NCI-H1436 treated with DMSO at 0.1 percent for 48 hours (cell line): ENCODE results near the gene SMYD1.

Experiments used
- DNase-seq: peaks from one replicate; lab custom pipeline; 2025; lab: John Stamatoyannopoulos, UW

Gene SMYD1

DNA sequence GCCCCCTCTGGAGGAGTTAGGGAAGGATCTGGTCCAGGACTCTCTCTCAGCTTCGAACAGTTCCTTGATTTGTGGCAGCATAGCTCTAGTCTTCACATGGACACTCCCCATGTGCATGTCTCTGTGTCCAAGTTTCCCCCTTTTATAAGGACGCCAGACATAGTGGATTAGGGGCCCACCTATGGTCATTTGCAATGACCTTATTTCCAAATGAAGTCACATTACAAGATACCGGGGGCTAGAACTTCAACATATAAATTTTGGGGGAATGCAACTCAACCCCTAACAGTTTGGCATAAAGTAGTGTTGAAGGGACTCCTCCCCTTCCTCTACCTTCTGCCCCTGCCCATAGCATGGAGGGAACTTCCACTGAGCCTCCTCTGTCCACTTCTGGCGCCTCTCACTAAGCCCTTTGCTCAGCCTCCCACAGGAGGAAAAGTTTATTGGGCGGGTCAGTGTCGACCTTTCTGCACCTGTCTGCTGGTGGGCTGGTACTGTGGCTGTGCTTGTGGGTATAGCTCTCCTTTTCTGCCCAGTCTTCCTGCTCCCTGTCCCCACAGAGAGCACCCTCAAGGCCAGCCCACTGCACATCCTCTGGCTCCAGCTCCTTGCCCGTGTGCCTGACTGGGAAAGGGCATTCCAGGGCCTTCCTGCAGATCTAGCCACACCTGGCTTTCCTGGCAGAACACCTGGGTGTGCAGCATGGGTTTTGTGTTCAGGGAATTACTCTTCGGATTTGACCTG, 54.7 kb downstream of the SMYD1 start:
- DNase-seq: no peak

DNA sequence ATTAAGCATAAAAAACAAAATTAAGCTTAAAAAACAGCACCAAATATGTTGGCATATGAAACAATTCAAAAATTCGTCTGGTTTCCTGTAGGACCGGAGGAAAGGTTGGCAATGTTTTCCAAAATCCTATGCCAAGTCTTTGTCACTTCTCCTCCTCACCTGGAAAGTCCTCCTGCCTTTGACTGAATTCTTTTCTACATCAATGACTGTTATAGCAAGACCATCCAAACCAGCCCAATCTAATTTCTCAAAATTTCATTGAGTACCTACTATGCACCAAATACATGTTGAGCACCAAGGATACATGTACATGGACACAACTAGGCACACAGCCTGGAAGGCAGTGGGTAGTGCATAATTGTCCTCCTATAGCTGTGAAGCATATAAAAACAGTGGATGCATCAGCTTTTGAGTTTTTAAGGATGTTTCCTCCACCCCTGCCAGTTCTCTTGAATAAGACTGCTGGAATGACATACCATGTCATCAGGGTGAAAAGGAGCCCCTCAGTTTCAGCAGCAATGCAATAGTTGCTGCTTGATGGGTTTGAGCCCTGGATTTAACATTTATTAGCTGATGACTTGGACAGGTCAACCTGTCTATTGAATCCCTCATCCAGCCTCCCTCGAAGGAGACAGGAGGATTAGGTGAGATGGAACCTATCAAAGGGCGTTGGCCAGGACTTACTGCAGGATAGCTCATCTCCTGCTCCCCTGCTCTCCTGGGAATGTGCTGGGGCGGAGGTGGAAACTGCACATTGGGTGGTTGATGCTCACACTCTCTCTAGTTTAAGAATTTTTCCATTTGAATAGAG, 55.7 kb downstream of the SMYD1 start:
- DNase-seq: no peak

DNA sequence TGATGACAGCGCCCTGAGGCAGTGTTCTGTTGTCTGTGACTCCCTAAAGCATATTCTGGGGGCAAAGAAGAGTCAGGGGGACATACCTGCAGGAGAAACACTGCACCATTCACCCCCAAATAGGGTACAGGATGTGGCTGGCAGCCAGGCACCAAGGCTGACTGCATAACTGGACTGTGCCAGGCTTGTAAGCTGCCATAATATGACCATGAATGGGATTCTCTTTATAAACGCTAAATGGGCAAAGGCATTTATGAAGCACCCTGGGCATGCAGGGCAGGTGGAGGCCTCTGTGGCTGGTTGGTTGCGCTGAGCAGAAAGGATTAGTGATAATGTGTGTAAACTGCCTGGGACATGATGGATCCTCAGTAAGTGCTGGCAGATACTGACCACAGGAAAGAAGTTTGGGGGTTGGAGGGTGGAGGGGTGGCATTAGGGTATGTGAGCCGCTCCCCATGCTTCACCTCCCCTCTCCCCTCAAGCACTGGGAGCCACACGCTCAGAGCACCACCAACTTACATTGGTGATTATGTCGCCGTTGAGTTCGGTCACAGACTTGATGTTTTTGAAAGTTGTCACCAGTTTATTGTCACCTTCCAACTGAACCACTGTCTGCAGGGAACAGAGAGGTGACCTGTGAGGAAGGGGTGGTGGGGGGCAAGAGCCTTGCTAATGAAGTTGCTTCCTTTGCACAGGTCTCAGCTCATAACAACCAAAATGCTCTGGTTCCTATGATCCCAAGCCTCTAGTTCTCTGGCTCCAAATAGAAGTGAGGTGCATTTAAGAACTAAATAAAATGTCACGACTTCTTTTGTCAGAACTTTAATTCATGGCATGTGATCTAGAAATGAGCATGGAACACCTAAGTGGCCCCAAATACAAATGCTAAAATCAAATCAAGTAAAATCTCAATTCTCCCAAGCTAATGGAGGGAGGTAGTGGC, 56.6 kb downstream of the SMYD1 start:
- no peak for DNase-seq

DNA sequence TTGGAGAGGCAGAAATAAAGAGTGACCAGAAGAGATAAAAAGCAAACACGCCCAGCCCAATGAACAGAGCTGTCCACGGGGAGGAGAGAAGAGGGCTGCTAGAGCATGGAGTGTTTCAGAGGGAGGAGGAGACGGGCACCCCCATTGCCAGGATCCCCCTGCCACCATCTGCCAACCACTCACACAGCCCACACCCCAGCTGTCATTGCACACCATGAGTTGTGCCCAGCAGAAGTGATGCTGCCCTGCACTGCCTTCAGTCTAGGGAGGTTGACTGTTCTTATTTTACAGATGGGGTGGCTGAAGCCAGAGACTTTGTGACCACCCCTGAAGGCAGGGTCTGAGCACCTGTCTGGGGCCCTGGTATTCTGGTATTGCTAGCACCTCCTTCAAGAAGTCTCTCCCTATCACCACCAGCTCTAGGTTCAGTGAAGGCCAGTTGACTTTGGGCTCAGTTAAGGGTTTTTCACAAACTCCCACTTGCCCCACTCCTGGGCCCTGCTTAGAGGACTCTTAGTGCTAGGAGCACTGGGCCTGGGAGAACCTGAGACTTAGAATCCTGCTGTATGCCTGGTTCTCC, 57.8 kb downstream of the SMYD1 start:
- no peak for DNase-seq

DNA sequence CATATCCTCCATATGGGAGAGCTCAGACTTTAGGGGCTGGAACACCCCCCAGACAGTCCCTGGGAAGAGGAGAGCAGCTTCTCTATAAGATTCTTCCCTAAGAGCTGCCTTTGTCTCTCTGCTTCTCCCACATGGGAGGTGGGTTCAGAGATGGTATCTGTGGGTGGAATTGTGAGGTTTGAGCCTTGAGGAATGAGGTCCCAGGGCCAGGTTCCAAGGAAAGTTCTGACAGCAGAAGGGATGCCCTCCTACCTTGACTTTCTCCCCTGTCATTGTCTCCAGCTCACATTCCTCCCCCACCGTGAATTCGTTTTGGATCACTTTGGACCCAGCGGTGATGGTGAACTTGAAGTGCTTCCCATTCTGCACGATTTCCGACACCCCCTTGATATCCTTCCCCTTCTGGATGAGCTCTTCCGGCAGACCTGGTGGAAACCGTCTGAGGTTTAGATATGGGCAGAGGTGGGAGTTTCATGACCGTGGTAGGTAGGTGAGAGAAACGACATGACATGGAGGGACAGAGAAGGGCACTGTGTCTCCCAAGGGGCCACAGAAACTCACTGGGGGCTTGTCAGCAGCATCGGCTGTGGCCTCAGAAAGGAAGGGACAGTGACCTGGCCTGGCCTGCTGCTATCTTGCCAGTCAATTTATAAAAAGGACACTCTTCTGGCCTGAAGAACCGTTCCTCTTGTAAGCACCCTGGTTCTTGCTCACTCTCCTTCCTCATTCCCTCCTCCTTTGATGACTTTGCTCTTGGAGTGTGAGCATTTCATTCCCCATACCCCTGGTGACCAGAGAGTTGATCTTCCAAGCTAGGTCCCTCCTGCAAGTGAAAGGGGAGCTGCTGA, 58.5 kb downstream of the SMYD1 start:
- no peak for DNase-seq

DNA sequence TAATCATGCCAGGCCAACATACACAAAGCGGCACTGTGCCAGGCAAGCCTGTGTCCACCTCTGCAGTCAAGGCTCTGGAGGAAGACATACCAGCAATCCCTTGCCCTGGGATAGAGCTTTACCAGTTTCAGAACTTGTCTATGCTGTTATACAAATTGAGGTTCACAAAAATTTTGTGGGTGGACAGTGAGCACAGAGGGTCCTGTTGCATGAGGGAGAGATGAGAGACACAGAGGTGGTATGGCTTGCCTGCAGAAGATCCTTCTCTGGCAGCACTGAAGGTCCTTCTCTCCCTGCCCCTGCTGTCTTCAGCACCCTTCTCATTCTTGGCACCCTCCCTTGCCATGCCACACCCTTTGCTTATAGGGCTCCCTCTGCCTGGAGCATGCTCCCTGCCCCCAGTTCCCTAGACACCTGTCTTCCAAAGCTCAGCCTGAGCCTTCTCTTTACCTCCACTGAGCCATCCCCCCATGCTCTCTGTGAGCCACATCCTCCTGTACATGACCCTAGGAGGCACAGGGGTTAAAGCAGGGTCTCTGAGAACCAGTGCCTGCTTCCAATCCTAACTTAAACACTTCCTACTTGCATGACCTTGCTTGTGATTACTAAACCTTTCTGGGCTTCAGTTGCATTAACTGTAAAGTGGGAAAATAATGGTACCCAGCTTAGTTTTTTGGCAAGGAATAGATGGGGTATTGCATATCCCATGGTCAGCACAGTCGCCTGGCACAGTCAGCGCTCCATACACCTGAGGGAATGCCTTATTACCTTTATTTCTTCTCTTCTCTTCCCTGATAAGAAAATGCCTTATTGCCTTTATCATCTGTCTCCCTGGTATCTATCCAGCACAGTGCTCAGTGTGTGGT, 59.4 kb downstream of the SMYD1 start:
- DNase-seq: no peak

DNA sequence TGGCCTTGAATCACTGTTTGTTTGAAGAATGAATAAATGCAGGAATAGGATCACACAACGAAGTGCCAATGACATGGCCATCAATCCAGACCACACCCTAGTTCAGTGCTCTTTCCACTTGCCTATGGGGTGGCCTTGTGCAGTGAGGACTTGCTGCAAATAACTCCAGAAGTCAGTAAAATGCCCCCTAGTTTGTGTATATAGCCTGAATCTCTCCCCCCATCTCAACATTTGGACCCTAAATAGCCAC, 59.9 kb downstream of the SMYD1 start:
- no peak for DNase-seq

DNA sequence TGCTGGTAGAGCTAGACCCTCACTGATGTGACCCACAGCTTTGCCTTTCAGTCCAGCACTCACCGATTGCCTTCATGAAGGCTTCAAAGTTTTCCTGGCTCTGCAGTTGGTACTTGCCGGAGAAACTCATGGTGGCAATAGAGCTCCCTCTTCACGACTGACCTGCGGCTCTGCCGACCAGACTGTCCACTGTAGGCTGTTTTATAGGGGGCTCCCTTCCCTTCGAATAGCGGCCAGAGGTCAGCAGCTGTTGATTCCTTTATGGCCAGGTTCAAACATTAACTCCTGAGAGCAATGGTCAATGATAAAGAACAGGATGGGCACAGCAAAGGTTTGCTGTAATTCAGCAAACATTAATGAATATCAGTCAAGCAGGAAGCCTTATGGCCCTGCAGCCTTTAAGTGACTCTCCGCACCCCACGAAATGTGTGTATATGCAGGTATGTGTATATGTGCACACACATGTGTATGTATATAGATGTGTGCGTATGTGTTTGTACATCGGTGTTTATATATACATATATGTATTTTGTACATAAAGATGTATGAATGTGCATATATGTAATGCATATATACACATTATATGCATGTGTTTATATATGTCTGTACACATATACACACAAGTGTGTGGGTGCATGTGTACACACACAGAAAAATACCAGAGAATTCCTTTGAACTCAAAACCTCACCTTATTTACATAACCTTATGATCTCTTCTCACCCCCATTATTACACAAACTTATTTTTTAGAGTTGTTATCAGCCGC, 60.4 kb downstream of the SMYD1 start, which contains the start of gene FABP1:
FABP1 (minus strand) TSS at position 175 of the 766 bp plus-strand sequence; CDS start at position 130, 45 bp downstream.
- no peak for DNase-seq

DNA sequence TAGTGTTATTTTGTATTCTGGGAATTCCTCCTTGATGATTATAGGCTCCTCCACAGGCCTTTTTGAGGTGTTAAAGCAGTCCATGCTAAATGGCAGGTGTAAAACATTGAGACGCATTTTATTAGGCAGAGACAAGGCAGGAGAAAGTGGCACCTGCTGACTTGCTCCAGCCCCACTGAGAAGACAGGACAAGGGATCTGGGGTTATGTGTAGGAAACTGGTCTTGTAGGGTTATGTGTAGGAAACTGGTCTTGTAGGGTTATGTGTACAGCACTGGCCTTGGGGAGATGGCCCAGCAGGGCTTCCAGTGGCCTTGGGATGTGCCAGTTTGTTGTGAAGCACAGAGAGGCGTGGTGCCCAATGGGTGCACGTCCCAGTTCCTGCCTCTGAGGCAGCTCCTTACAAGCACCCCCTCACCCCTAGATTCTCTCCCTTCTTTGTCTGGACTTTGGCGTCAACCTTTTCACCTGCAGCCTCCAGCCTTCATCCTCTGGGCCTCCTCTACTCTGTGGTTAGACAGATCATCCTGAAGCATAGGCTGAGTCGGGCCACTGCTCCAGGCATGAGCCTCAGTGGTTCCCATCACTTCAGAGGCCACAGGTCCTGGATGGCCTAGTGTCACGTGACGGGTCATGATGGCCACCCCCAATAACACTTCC, 61.2 kb downstream of the SMYD1 start:
- no peak for DNase-seq

DNA sequence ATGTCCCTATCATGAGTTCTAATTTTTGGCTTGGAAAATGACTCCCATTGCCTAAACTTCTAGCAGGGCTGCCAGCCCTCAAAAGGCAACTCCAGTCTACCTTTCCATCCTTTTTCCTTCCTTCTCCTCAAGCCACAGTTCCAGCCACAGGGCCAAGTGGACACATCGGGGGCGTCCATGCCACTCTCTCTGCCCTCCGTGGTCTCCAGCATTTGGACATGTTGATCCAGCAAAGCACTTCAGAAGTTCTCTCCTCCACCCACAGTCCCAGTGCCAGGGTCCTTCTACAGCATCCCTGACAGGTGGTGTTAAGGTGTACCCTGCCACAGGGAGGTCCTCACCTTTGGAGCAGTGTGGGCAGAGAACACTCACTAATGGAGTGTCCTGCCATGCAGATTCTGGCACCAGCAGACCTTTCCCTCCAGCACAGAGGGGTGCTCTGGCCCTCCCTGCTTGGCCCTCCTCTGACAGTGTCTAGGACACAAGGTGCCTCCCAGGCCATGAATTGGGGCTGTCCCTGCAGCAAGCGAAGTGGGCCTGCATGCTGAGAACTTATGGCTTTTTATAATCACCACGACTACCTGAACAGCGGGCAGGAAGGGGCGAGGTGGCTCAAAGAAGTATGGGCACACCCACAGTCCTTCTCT, 61.8 kb downstream of the SMYD1 start:
- no peak for DNase-seq

DNA sequence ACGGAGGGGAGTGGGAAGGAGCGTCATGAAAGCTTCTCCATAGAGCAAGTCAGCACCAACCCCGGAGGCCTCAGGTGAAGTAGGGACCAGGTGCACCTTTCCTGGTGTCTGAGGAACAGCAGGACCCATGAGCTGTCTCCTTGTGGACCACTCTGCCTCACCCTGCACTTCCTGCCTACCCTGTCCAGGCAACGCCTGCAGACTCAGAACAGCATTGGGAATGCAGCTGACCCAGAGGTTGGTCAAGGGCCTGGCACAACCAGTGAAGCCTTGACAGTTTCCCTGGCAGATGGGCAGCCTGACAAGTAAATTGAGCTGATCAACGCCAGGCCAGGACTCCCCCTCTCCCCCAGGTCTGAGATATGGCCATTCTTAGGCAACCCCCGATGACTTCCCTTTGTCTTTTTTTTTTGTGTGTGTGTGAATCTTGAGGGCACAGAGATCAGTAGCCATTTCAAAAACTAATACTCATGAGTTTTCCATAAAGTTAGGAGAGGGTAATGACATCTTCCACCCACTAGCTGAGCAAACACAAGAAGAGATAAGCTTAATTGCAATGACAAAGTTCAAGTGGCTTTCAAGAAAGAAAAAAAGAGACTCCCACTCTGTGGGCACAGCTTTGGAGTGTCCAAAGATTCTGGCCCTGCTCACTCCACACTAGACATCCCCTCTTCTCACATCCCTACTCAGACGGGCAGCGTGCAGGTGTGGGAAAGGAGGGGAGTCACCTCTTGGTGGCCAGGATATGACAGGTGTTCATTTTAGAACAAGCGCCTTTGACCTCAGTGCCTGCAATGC, 63.8 kb downstream of the SMYD1 start:
- DNase-seq: no peak

DNA sequence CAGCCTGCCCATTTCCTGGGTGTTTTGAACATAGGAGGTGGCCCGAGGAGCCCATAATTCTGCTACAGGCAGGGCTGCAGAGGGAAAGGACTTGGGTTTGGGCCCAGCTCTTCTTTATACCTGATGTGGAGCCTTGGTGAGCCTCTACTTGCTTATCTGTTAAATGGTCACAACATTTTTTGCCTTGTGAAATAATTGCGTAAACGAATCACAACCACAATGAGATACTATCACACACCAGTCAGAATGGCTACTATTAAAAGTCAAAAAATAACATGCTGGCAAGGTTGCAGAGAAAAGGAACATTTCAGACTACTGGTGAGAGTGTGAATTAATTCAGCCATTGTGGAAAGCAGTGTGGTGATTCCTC, 64.4 kb downstream of the SMYD1 start:
- no peak for DNase-seq

DNA sequence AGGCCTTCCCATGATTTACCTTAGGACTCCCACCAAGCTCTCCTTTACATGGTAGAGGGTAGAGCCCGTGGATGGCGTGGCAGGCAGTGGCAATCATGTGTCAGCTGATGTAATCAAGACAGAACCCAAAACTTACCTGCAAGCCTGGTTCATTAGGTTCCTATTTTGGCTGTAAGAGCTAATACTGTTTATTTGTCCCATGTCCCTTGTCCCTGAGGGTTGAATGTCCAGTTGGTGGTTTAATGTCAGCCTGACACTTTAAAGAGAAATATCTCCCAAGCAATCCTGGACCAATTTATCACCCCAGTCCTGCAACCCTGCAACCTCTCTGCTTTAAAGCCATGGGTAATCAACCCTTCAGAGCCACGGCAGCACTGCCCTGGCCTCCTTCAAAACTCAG, 66.2 kb downstream of the SMYD1 start:
- no peak for DNase-seq

DNA sequence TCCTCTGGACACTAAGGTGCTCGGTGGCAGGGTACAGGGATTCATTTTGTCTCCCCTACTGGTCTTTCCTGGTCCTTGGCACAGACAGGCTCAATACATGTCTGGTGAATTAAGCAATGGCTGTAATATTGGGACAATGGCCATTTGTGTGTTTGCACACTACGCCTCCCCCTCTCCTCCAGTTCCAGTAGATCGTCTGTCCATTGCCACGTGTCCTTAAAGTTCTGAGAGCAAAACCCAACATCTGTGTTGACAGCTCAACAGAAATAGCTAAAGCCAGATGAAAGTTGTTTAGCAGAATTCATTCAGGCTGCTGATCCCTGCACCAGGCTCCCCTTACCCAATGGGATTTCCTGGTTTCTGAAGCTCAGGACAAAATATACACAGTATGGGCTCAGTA, 69.2 kb downstream of the SMYD1 start:
- no peak for DNase-seq

DNA sequence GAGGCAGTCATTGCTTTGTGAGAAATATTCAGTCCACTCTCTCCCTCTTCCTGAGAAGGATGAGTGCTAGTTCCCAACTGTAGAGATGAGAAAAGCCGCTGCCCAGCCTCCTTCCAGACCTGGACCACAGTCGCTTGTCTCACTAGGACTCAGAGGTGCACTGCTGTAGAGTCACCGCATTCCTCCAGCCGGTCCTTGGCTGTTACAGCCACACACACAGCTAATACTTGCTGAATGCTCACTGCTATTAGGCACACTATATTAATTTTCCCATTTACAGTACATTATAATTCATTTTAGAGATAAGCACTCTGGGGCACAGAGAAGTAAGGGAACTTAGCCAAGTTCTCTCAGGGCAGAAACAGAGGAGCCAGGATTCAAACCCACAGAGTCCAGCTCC, 70.2 kb downstream of the SMYD1 start:
- DNase-seq: no peak

DNA sequence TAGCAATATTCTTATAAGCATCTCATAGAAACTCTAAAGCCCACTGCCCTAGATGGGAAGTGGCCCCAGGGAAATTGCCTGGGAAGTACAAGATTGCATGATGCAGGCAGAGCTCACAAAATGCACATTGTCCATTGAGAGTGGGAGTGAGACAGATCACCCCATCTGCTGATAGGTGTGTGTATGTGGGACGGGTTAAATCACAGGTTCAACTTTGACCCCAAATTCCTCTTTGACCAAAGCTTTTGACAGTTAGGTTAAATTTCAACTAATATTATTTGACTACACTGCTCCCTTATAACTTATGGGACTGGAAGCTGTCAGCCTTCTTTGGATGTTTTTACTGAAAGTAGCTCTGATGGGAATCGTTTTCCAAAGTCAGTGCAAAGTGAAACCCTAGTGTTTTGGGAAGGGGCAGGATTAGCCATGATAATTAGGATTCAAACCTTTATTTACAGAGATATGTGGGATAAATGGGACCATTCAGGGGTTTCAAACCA, 71.6 kb downstream of the SMYD1 start:
- DNase-seq: no peak

DNA sequence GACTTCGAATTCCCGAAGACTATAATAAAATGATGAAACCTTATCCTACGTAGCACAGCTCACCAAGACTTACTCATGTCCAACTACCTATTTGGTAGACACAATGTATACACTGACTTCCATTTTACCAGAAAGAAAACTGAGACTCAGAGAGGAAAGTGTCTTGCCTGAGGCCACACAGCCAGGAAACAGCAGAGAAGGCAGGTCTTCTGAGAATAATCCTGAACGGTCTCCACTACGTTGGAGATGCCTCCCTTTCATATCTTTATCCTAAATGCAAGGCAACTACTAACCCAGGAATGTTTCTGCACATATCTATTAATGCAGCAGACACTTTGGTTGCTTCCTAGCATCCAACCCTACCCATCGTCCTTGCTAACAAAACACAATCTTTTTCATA, 72.2 kb downstream of the SMYD1 start:
- no peak for DNase-seq

DNA sequence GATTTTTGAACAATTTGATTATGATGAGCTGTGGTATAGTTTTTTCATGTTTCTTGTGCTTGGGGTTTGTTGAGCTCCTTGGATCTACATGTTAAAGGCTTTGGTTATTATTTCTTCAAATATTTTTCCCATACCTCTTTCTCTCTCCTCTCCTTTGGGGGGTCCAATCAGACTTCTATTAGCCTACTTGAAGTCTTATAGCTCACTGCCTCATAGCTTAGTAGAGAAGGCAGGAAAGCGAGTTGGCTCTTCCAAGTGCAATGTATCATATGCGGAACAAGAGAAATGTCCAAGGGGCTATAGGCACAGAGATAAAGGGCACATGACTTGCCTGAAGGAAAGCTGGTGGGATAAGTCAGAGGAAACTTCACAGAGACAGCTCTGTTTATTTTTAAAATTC, 74.3 kb downstream of the SMYD1 start:
- DNase-seq: no peak
